ENCODE results near the gene ZNF500.
"Not testable (repeated sequence)": the region's sequence is repeated elsewhere in the genome, so short reads cannot be mapped to it uniquely, and the experiment has no call there.

Gene ZNF500

GRCh38 chr16:4795828-4796572 lies 29.0 kb upstream of the ZNF500 start:
- no peak for DNase-seq

GRCh38 chr16:4795181-4795827 lies 28.3 kb upstream of the ZNF500 start, which contains the start of gene SMIM22:
SMIM22 (plus strand) TSS chr16:4795369; CDS start chr16:4795735, 366 bp downstream.
- DNase-seq: no peak

- no peak for DNase-seq
These were observed 26.1 kb upstream of the ZNF500 start for GRCh38 chr16:4792951-4793513.

- DNase-seq: no peak
These were observed 23.9 kb upstream of the ZNF500 start for GRCh38 chr16:4790871-4791270.

- no peak for DNase-seq
These were observed 23.3 kb upstream of the ZNF500 start for GRCh38 chr16:4790261-4790660.

- no peak for DNase-seq
These were observed 21.9 kb upstream of the ZNF500 start for GRCh38 chr16:4788910-4789309.

- DNase-seq: no peak
These were observed 21.5 kb upstream of the ZNF500 start for GRCh38 chr16:4788489-4788889.

GRCh38 chr16:4787627-4788482 lies 20.9 kb upstream of the ZNF500 start, which contains the start of gene SEPTIN12:
SEPTIN12 (minus strand) TSS chr16:4788345; CDS start chr16:4787645, 700 bp downstream.
- no peak for DNase-seq

- no peak for DNase-seq
These were observed 20.1 kb upstream of the ZNF500 start for GRCh38 chr16:4787068-4787467.

- no peak for DNase-seq
These were observed 18.9 kb upstream of the ZNF500 start for GRCh38 chr16:4785758-4786433.

GRCh38 chr16:4784444-4784987 lies 17.6 kb upstream of the ZNF500 start:
- DNase-seq: not testable (repeated sequence)

GRCh38 chr16:4783951-4784336 lies 17.0 kb upstream of the ZNF500 start:
- DNase-seq: no peak

- no peak for DNase-seq
These were observed 16.4 kb upstream of the ZNF500 start for GRCh38 chr16:4783251-4783950.

- DNase-seq: no peak
These were observed 13.3 kb upstream of the ZNF500 start for GRCh38 chr16:4780235-4780634.

GRCh38 chr16:4778050-4778392 lies 11.1 kb upstream of the ZNF500 start:
- DNase-seq: no peak

GRCh38 chr16:4777339-4778049 lies 10.5 kb upstream of the ZNF500 start:
- no peak for DNase-seq

- no peak for DNase-seq
These were observed 9.3 kb upstream of the ZNF500 start for GRCh38 chr16:4776141-4776705.

GRCh38 chr16:4775005-4775404 lies 8.0 kb upstream of the ZNF500 start:
- no peak for DNase-seq

GRCh38 chr16:4772351-4772750 lies 5.4 kb upstream of the ZNF500 start:
- DNase-seq: no peak

GRCh38 chr16:4771646-4772045 lies 4.7 kb upstream of the ZNF500 start:
- no peak for DNase-seq

GRCh38 chr16:4769306-4769638 lies 2.3 kb upstream of the ZNF500 start:
- no peak for DNase-seq

Measured in activated T-cell treated with anti-CD3 and anti-CD28 coated beads, Interleukin-2, amount 50 U/mL, for 48 hours (primary cell).